ENCODE measurements around the gene ADGRF4.

ADGRF4 gene

GRCh38 chr6:47698342-47698787 is at the start of gene ADGRF4:
TSS of gene ADGRF4 (plus strand) at chr6:47698580. CDS start at chr6:47707246, 8,666 bp downstream.
- no peaks in the 10 kb centered on the region for H3K36me3 ChIP-seq
- H4K20me1 ChIP-seq = no peaks in the 10 kb centered on the region
- H3K9ac ChIP-seq = no peak within 1 kb of the TSS
- no peak within 1 kb of the TSS for H3K4me2 ChIP-seq
- no peaks in the 10 kb centered on the region for H3K9me3 ChIP-seq
- H3K4me1 ChIP-seq = no peaks in the 10 kb centered on the region
- no peak for TF ChIP-seq Cebpa-rat (IDR thresholded peaks at IDR 0.05)
- no peak within 1 kb of the TSS for H3K4me3 ChIP-seq
- no peaks in the 10 kb centered on the region for H3K27me3 ChIP-seq
- H3K27ac ChIP-seq = no peak within 1 kb of the TSS

- no peak overlapping the region for H3K4me2 ChIP-seq
Observed at GRCh38 chr6:47650553-47651432, 47.6 kb upstream of the ADGRF4 start.

GRCh38 chr6:47651505-47651944 is 46.9 kb upstream of the ADGRF4 start:
- H3K27me3 ChIP-seq = no peaks in the 10 kb centered on the region
- TF ChIP-seq Cebpa-rat (IDR thresholded peaks at IDR 0.05) = no peak
- H3K4me3 ChIP-seq = no peak overlapping the region
- no peaks in the 10 kb centered on the region for H3K36me3 ChIP-seq
- no peak overlapping the region for H3K4me2 ChIP-seq
- H3K4me1 ChIP-seq = peaks cover 6% of the 10 kb centered on the region; the same call in 1 of the 2 replicates
- H3K27ac ChIP-seq = no peak overlapping the region
- H3K9me3 ChIP-seq = no peaks in the 10 kb centered on the region
- no peaks in the 10 kb centered on the region for H4K20me1 ChIP-seq
- no peak overlapping the region for H3K9ac ChIP-seq

More at GRCh38 chr6:47650553-47651432, 47.6 kb upstream of the ADGRF4 start:
- H4K20me1 ChIP-seq = no peaks in the 10 kb centered on the region
- no peaks in the 10 kb centered on the region for H3K9me3 ChIP-seq
- no peaks in the 10 kb centered on the region for H3K36me3 ChIP-seq
- H3K4me1 ChIP-seq = peaks cover 6% of the 10 kb centered on the region; the same call in 1 of the 2 replicates
- H3K27me3 ChIP-seq = no peaks in the 10 kb centered on the region
- H3K4me3 ChIP-seq = no peak overlapping the region
- H3K27ac ChIP-seq = no peak overlapping the region
- H3K9ac ChIP-seq = no peak overlapping the region
- TF ChIP-seq Cebpa-rat (IDR thresholded peaks at IDR 0.05) = no peak

- no peak overlapping the region for H3K4me2 ChIP-seq
- TF ChIP-seq Cebpa-rat (IDR thresholded peaks at IDR 0.05) = no peak
Observed at GRCh38 chr6:47653706-47654105, 44.7 kb upstream of the ADGRF4 start.

DNA sequence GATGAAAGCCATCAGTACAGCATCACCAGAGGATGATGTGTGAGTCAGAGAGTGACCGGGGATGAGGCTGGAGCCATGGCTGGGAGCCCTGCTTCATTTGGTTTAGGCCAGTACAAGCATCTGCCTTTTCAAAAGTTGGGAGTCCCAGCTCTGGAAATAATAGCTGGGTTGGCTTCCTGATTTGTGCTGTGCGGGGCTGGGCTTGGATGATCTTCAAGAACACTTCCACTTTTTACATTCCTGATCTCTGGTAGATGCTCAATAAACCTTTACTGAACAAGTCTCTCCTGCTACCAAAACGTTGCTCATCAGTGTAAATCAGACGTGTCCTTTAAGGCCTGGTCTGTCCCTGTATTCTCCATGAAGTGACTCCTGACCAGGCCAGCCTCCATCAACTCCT is 44.1 kb upstream of the ADGRF4 start:
- Histone ChIP-seq H4K20me1 (no peaks in the 10 kb centered on the region), H3K27ac (no peak overlapping the region), H3K4me3 (no peak overlapping the region), H3K36me3 (no peaks in the 10 kb centered on the region), H3K27me3 (no peaks in the 10 kb centered on the region), H3K4me1 (peaks cover 9% of the 10 kb centered on the region; the same call in 1 of the 2 replicates), H3K9me3 (no peaks in the 10 kb centered on the region), H3K4me2 (no peak overlapping the region), H3K9ac (no peak overlapping the region)
- TF ChIP-seq Cebpa-rat (IDR thresholded peaks at IDR 0.05) = no peak

More at GRCh38 chr6:47653706-47654105, 44.7 kb upstream of the ADGRF4 start:
- no peaks in the 10 kb centered on the region for H3K9me3 ChIP-seq
- no peaks in the 10 kb centered on the region for H4K20me1 ChIP-seq
- no peaks in the 10 kb centered on the region for H3K36me3 ChIP-seq
- no peak overlapping the region for H3K9ac ChIP-seq
- H3K4me1 ChIP-seq = peaks cover 5% of the 10 kb centered on the region; the same call in 1 of the 2 replicates
- no peak overlapping the region for H3K4me3 ChIP-seq
- no peak overlapping the region for H3K27ac ChIP-seq
- H3K27me3 ChIP-seq = no peaks in the 10 kb centered on the region

DNA sequence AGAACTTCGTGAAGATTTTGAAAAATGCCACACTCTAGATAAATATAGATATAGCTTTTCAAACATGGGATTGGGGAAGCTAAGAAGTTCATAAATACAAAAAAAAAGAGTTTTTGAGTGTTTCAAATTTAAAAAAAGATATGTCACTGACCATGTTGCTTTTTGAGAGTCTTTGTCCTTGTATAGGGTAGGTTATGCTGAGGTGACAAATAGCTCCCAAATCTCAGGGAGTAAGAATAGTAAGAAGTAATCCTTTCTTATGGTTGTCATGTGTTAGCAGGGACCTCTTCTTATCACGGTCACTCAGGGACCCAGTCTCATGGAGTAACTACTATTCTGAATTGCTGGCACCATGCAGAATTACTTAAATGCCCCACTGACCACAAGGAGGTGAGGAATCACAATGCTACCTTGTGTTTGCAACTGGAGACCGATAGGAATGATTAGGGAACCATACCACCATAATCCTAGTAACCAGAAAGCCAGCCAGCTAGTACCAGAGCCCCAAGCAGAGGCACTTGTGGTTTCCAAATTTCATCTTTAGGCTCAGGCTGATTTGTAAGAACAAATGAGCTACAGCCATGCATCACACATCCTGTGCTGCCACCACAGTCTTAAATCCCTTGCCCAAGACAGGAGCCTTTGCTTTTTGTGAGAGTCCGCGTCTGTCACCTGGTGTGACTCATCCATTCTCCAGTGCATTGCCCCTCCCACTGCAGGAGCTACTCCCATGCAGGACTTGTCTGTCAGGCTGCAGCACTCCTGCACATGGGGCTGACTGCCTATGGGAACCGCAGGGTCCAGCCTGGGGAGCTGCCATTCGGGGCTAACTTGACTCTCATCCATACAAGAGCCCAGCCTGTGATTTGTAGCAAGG is 42.4 kb upstream of the ADGRF4 start:
- Histone ChIP-seq H3K4me2 (no peak overlapping the region), H3K36me3 (no peaks in the 10 kb centered on the region), H3K4me1 (peaks cover 9% of the 10 kb centered on the region; the same call in 1 of the 2 replicates), H3K9me3 (no peaks in the 10 kb centered on the region), H3K9ac (no peak overlapping the region), H3K27me3 (no peaks in the 10 kb centered on the region), H3K27ac (no peak overlapping the region), H4K20me1 (no peaks in the 10 kb centered on the region), H3K4me3 (no peak overlapping the region)
- no peak for TF ChIP-seq Cebpa-rat (IDR thresholded peaks at IDR 0.05)

- no peak for TF ChIP-seq Cebpa-rat (IDR thresholded peaks at IDR 0.05)
- no peaks in the 10 kb centered on the region for H3K36me3 ChIP-seq
- H3K27ac ChIP-seq = no peak overlapping the region
- peaks cover 9% of the 10 kb centered on the region; the same call in 1 of the 2 replicates for H3K4me1 ChIP-seq
- H3K4me2 ChIP-seq = no peak overlapping the region
- no peaks in the 10 kb centered on the region for H3K27me3 ChIP-seq
- no peaks in the 10 kb centered on the region for H4K20me1 ChIP-seq
- no peaks in the 10 kb centered on the region for H3K9me3 ChIP-seq
- H3K4me3 ChIP-seq = no peak overlapping the region
- H3K9ac ChIP-seq = no peak overlapping the region
Observed at GRCh38 chr6:47661960-47662359, 36.4 kb upstream of the ADGRF4 start.

DNA sequence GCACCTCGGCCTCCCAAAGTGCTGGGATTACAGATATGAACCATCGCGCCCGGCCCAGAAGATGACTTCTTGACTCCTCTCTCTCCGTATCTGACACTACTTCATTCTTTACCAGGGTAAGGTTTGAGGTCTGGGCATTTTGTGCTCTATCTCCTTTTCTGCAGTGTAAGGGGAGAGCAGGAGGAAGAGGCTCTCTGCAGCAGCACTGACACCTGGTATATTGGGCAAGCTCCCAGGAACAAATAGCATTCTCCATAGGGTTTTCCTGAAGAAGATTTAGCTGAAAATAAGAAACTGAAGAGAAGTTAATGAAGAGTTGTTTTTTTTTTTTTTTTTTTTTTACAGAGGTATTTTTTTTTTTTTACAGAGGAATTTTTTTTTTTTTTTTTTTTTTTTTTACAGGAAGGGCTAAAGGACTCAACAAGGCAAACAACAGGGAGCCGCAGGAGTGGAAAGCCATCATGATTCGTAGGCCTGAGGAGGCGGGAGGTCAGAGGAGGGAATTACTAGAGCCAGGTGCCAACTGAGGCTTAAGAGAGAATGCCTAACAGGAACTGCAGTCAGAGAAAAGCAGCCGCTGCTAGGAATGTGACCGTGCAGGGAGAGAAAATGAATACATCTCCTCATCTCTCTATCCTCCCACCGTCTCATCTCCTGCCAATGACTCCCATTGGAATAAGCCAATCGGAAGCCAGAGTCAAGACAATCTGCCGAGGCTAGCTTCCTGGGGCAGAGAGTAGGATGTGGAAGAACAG is 34.7 kb upstream of the ADGRF4 start:
- Histone ChIP-seq H3K36me3 (no peaks in the 10 kb centered on the region), H3K27me3 (no peaks in the 10 kb centered on the region), H3K4me1 (peaks cover 6% of the 10 kb centered on the region; the same call in 1 of the 2 replicates), H3K27ac (no peak overlapping the region), H4K20me1 (no peaks in the 10 kb centered on the region), H3K4me3 (no peak overlapping the region), H3K4me2 (no peak overlapping the region), H3K9me3 (no peaks in the 10 kb centered on the region), H3K9ac (no peak overlapping the region)
- TF ChIP-seq Cebpa-rat (IDR thresholded peaks at IDR 0.05) = no peak

DNA sequence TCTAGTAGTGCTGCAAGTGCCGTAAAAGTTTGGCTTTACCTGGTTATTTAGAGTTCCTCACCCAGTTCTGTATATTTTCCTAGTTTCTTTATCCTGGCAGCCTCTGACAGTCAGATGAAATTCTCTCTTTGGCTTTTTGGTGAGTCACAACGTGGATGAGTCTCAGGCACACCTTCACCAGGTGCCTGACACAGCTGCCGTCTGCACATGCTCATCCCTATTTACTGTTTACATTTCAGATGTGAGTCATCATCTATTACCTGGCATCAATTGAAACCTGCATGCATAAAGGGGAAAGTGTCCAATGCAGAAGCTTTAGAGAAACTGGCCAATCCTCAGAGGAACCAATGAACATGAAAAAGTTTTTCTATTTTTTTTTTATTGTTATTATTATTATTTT is 33.3 kb upstream of the ADGRF4 start:
- H3K36me3 ChIP-seq = no peaks in the 10 kb centered on the region
- no peak overlapping the region for H3K9ac ChIP-seq
- H3K9me3 ChIP-seq = no peaks in the 10 kb centered on the region
- no peak overlapping the region for H3K27ac ChIP-seq
- H3K27me3 ChIP-seq = no peaks in the 10 kb centered on the region
- TF ChIP-seq Cebpa-rat (IDR thresholded peaks at IDR 0.05) = no peak
- H3K4me3 ChIP-seq = no peak overlapping the region
- no peaks in the 10 kb centered on the region for H3K4me1 ChIP-seq
- no peak overlapping the region for H3K4me2 ChIP-seq
- no peaks in the 10 kb centered on the region for H4K20me1 ChIP-seq
